Activated CD8-positive, alpha-beta T cell treated with anti-CD3 and anti-CD28 coated beads, Interleukin-2, amount 10 ng/mL, durations not matched to agents 7 days and 5 days (primary cell): Measurements from ENCODE around the gene IFT57. TPM values are rescaled to one million over a fixed set of nuclear protein-coding genes. Genes with fewer than 3 reads are reported as not detected.

Experiments
- ATAC-seq: fragments of 150-1000 bp; cut with Tn5 transposase; one replicate; pipeline ENCODE4 v1.10.0; 2021; ENCODE audit warnings: moderate library complexity
- CTCF ChIA-PET: fragments of 350-600 bp; sonication (Branson Sonifier 250); formaldehyde crosslinking; loops from one replicate; lab custom pipeline; 2021; ENCODE audit warnings: antibody characterized with exemption; lab: Charles Lee
- POLR2A ChIA-PET: fragments of 350-600 bp; sonication (Branson Sonifier 250); formaldehyde crosslinking; loops from one replicate; lab custom pipeline; 2021; ENCODE audit warnings: antibody characterized with exemption; lab: Charles Lee
- DNase-seq: peaks from one replicate; pipeline ENCODE4 v3.0.0-alpha.2; 2020
- H3K27ac Mint-ChIP-seq: one replicate; pipeline ENCODE4 v1.8.0; 2021; ENCODE audit warnings: mild to moderate bottlenecking, mixed read lengths
- H3K27me3 Mint-ChIP-seq: one replicate; pipeline ENCODE4 v1.8.0; 2021; ENCODE audit warnings: low read depth, mixed read lengths
- H3K36me3 Mint-ChIP-seq: one replicate; pipeline ENCODE4 v1.8.0; 2021; ENCODE audit warnings: low read depth, mixed read lengths
- H3K4me1 Mint-ChIP-seq: one replicate; pipeline ENCODE4 v1.8.0; 2021; ENCODE audit warnings: low read depth, mixed read lengths
- H3K4me3 Mint-ChIP-seq: one replicate; pipeline ENCODE4 v1.8.0; 2021; ENCODE audit warnings: mild to moderate bottlenecking, mixed read lengths
- H3K9me3 Mint-ChIP-seq: one replicate; pipeline ENCODE4 v1.8.0; 2022; ENCODE audit warnings: mixed read lengths; ENCODE audit not compliant: insufficient read depth
- total RNA-seq, 2 experiments: library from RNA; stranded (reverse); gene quantifications; one replicate each; pipeline ENCODE4 v1.2.3, GENCODE V29; 2021

The IFT57 gene
- total RNA-seq, 2 experiments from 2014 or later: 23.9 to 25.5 TPM

- DNase-seq: no peak
- POLR2A ChIA-PET: no interaction called here
- no peak for ATAC-seq
- Mint-ChIP-seq H3K4me3 (no peak overlapping the region), H3K27ac (no peak overlapping the region), H3K36me3 (peaks cover 35% of the 10 kb centered on the region), H3K4me1 (no peaks in the 10 kb centered on the region), H3K9me3 (peaks cover 5% of the 10 kb centered on the region), H3K27me3 (no peaks in the 10 kb centered on the region)
- CTCF ChIA-PET: interaction anchor here (1.0 kb wide), 1 partner anchor 18 kb away, joined by 3 read pairs; no protein-coding TSS in a partner anchor
These were observed 36.7 kb downstream of the IFT57 start for GRCh38 chr3:108185536-108185935.

- no peak overlapping the region for H3K4me3 Mint-ChIP-seq
- H3K27me3 Mint-ChIP-seq: no peaks in the 10 kb centered on the region
- ATAC-seq (no peak), DNase-seq (no peak)
- H3K36me3 Mint-ChIP-seq: peaks cover 28% of the 10 kb centered on the region
- H3K9me3 Mint-ChIP-seq: peaks cover 5% of the 10 kb centered on the region
- ChIA-PET CTCF (interaction anchor here (1.0 kb wide), 1 partner anchor 13 kb away, joined by 3 read pairs; no protein-coding TSS in a partner anchor), POLR2A (no interaction called here)
- no peaks in the 10 kb centered on the region for H3K4me1 Mint-ChIP-seq
- no peak overlapping the region for H3K27ac Mint-ChIP-seq
These were observed 37.4 kb downstream of the IFT57 start for GRCh38 chr3:108184824-108185223.

GRCh38 chr3:108183971-108184370 lies 38.3 kb downstream of the IFT57 start:
- Mint-ChIP-seq H3K4me1 (no peaks in the 10 kb centered on the region), H3K27me3 (no peaks in the 10 kb centered on the region), H3K4me3 (no peak overlapping the region), H3K9me3 (peaks cover 5% of the 10 kb centered on the region), H3K36me3 (peaks cover 26% of the 10 kb centered on the region), H3K27ac (no peak overlapping the region)
- DNase-seq (no peak), ATAC-seq (no peak)
- ChIA-PET CTCF (no interaction called here), POLR2A (no interaction called here)

- no peak for ATAC-seq
- Mint-ChIP-seq H3K4me3 (no peak overlapping the region), H3K27ac (no peak overlapping the region), H3K4me1 (no peaks in the 10 kb centered on the region), H3K36me3 (peaks cover 26% of the 10 kb centered on the region), H3K9me3 (peaks cover 5% of the 10 kb centered on the region), H3K27me3 (no peaks in the 10 kb centered on the region)
- no peak for DNase-seq
- CTCF ChIA-PET: no interaction called here
- POLR2A ChIA-PET: no interaction called here
These were observed 39.0 kb downstream of the IFT57 start for GRCh38 chr3:108183181-108183580.

- no peak for DNase-seq
- CTCF ChIA-PET: no interaction called here
- no peak for ATAC-seq
- Mint-ChIP-seq H3K27me3 (no peaks in the 10 kb centered on the region), H3K36me3 (peaks cover 23% of the 10 kb centered on the region), H3K4me1 (no peaks in the 10 kb centered on the region), H3K27ac (no peak overlapping the region), H3K4me3 (no peak overlapping the region), H3K9me3 (peaks cover 5% of the 10 kb centered on the region)
- POLR2A ChIA-PET: no interaction called here
These were observed 39.9 kb downstream of the IFT57 start for GRCh38 chr3:108182339-108182738.

- no peak overlapping the region for H3K4me3 Mint-ChIP-seq
- ChIA-PET POLR2A (no interaction called here), CTCF (interaction anchor here (1.0 to 1.1 kb wide), 2 partner anchors 11 to 297 kb away, joined by 3 read pairs; no protein-coding TSS in a partner anchor)
- H3K27me3 Mint-ChIP-seq: no peaks in the 10 kb centered on the region
- H3K36me3 Mint-ChIP-seq: peaks cover 23% of the 10 kb centered on the region
- peaks cover 5% of the 10 kb centered on the region for H3K9me3 Mint-ChIP-seq
- no peak overlapping the region for H3K27ac Mint-ChIP-seq
- no peaks in the 10 kb centered on the region for H3K4me1 Mint-ChIP-seq
- no peak for DNase-seq
- ATAC-seq: no peak
These were observed 41.1 kb downstream of the IFT57 start for GRCh38 chr3:108181172-108181571.

- Mint-ChIP-seq H3K36me3 (peaks cover 16% of the 10 kb centered on the region), H3K9me3 (peaks cover 3% of the 10 kb centered on the region), H3K4me1 (no peaks in the 10 kb centered on the region), H3K27me3 (no peaks in the 10 kb centered on the region), H3K27ac (no peak overlapping the region), H3K4me3 (no peak overlapping the region)
- POLR2A ChIA-PET: no interaction called here
- no peak for ATAC-seq
- CTCF ChIA-PET: no interaction called here
- no peak for DNase-seq
These were observed 42.0 kb downstream of the IFT57 start for GRCh38 chr3:108180194-108180593.

GRCh38 chr3:108178676-108179075 lies 43.5 kb downstream of the IFT57 start:
- Mint-ChIP-seq H3K27ac (no peak overlapping the region), H3K27me3 (no peaks in the 10 kb centered on the region), H3K36me3 (peaks cover 9% of the 10 kb centered on the region), H3K4me1 (no peaks in the 10 kb centered on the region), H3K4me3 (no peak overlapping the region), H3K9me3 (no peaks in the 10 kb centered on the region)
- CTCF ChIA-PET: interaction anchor here (0.9 to 1.9 kb wide), 4 partner anchors 15 to 299 kb away, joined by 3 to 7 read pairs (median 3); no protein-coding TSS in a partner anchor
- DNase-seq: no peak
- ATAC-seq: no peak
- POLR2A ChIA-PET: no interaction called here

- no peaks in the 10 kb centered on the region for H3K27me3 Mint-ChIP-seq
- H3K4me1 Mint-ChIP-seq: peaks cover under 1% of the 10 kb centered on the region
- H3K36me3 Mint-ChIP-seq: peaks cover 6% of the 10 kb centered on the region
- DNase-seq (no peak), ATAC-seq (no peak)
- H3K9me3 Mint-ChIP-seq: no peaks in the 10 kb centered on the region
- no peak overlapping the region for H3K4me3 Mint-ChIP-seq
- no peak overlapping the region for H3K27ac Mint-ChIP-seq
- ChIA-PET POLR2A (no interaction called here), CTCF (interaction anchor here (0.9 to 1.9 kb wide), 3 partner anchors 24 to 300 kb away, joined by 3 to 7 read pairs (median 3); no protein-coding TSS in a partner anchor)
These were observed 44.7 kb downstream of the IFT57 start for GRCh38 chr3:108177536-108177935.

GRCh38 chr3:108175352-108175751 lies 46.9 kb downstream of the IFT57 start:
- Mint-ChIP-seq H3K36me3 (peaks cover 10% of the 10 kb centered on the region), H3K4me3 (no peak overlapping the region), H3K4me1 (peaks cover 7% of the 10 kb centered on the region), H3K9me3 (no peaks in the 10 kb centered on the region), H3K27ac (no peak overlapping the region), H3K27me3 (no peaks in the 10 kb centered on the region)
- DNase-seq: no peak
- ChIA-PET CTCF (no interaction called here), POLR2A (no interaction called here)
- ATAC-seq: no peak

- ChIA-PET CTCF (interaction anchor here (1.7 kb wide), 1 partner anchor 18 kb away, joined by 5 read pairs; no protein-coding TSS in a partner anchor), POLR2A (no interaction called here)
- no peak for DNase-seq
- Mint-ChIP-seq H3K36me3 (peaks cover 20% of the 10 kb centered on the region), H3K27ac (no peak overlapping the region), H3K27me3 (no peaks in the 10 kb centered on the region), H3K9me3 (no peaks in the 10 kb centered on the region), H3K4me3 (no peak overlapping the region), H3K4me1 (peaks cover 14% of the 10 kb centered on the region)
- ATAC-seq: no peak
These were observed 51.1 kb downstream of the IFT57 start for GRCh38 chr3:108171106-108171505.

GRCh38 chr3:108164391-108164790 lies 57.8 kb downstream of the IFT57 start:
- H3K27me3 Mint-ChIP-seq: no peaks in the 10 kb centered on the region
- ATAC-seq (no peak), DNase-seq (no peak)
- no peak overlapping the region for H3K4me3 Mint-ChIP-seq
- peaks cover 16% of the 10 kb centered on the region for H3K36me3 Mint-ChIP-seq
- H3K4me1 Mint-ChIP-seq: peaks cover 7% of the 10 kb centered on the region
- ChIA-PET CTCF (interaction anchor here (2.9 kb wide), 1 partner anchor 11 kb away, joined by 15 read pairs; no protein-coding TSS in a partner anchor), POLR2A (no interaction called here)
- no peaks in the 10 kb centered on the region for H3K9me3 Mint-ChIP-seq
- H3K27ac Mint-ChIP-seq: no peak overlapping the region

GRCh38 chr3:108159865-108160264 lies 62.4 kb downstream of the IFT57 start:
- no peak for ATAC-seq
- H3K4me3 Mint-ChIP-seq: no peak overlapping the region
- peaks cover 4% of the 10 kb centered on the region for H3K36me3 Mint-ChIP-seq
- DNase-seq: no peak
- H3K9me3 Mint-ChIP-seq: no peaks in the 10 kb centered on the region
- CTCF ChIA-PET: no interaction called here
- H3K27me3 Mint-ChIP-seq: no peaks in the 10 kb centered on the region
- peaks cover 2% of the 10 kb centered on the region for H3K4me1 Mint-ChIP-seq
- POLR2A ChIA-PET: no interaction called here
- no peak overlapping the region for H3K27ac Mint-ChIP-seq
